HCT116 (cell line): Measurements from ENCODE around the gene IGFBP4. TPM values are rescaled to one million over a fixed set of nuclear protein-coding genes. Genes with fewer than 3 reads are reported as not detected.
A peak's percentile ranks its signal among the peaks of the same experiment; 100 is the strongest.

Source experiments
- ATAC-seq: fragments of 200-7000 bp; cut with Tn5 transposase; 2 replicates; pipeline ENCODE4 v1.9.1; 2020; ENCODE audit warnings: mild to moderate bottlenecking, moderate library complexity
- BruUV-seq: library from RNA; stranded (reverse); fragments of 400-500 nt; replicated peaks from 2 replicates; lab custom pipeline; 2021; lab: Mats Ljungman, UMichigan
- CTCF ChIA-PET: fragments of 300-600 bp; sonication (Branson Sonifier 250); formaldehyde crosslinking; loops from one replicate; lab custom pipeline; 2021; ENCODE audit warnings: antibody characterized with exemption; lab: Charles Lee
- POLR2A ChIA-PET: fragments of 300-600, 350-600 bp; sonication (Branson Sonifier 250); formaldehyde crosslinking; loops from one replicate; lab custom pipeline; 2021; ENCODE audit warnings: antibody characterized with exemption; lab: Charles Lee
- RAD21 ChIA-PET, 2 experiments: fragments of 300-600 bp; sonication (Branson Sonifier 250); formaldehyde crosslinking; loops; one replicate each; lab custom pipeline; 2023; ENCODE audit warnings: low total read pairs in 2 of 2; ENCODE audit not compliant: uncharacterized antibody in 2 of 2, unreplicated experiment in 2 of 2, low non-redundant PET in 1 of 2; lab: Charles Lee
- DNase-seq: peaks from one replicate; pipeline ENCODE4 v3.0.0-alpha.2; 2010; ENCODE audit warnings: low read depth, low spot score
- H2AFZ ChIP-seq: fragments of 200-600 bp; shearing (Covaris generic), sonication (generic); 2 replicates; pipeline ENCODE4 v1.6.1; 2017; ENCODE audit warnings: low read depth, mixed run types, mixed read lengths, antibody characterized with exemption, low read length; ENCODE audit not compliant: poor library complexity, severe bottlenecking
- H3K27ac ChIP-seq: 2 replicates; pipeline ENCODE4 v1.5.1; 2012; ENCODE audit warnings: low read depth, low read length
- H3K27me3 ChIP-seq: fragments of 200-600 bp; sonication (generic); 2 replicates; pipeline ENCODE4 v1.6.1; 2016; ENCODE audit warnings: mixed run types, low read length, mixed read lengths; ENCODE audit not compliant: insufficient read depth
- H3K36me3 ChIP-seq, 2 experiments: fragments of 200-500 bp in 1 of 2; fragments of 200-600 bp in 1 of 2; sonication (Bioruptor generic) in 1 of 2; sonication (generic) in 1 of 2; 2 replicates each; pipeline versions ENCODE4 v1.5.1 to v1.6.1; 2014 to 2016; ENCODE audit warnings: low read length in 2 of 2, inconsistent platforms in 1 of 2, mixed read lengths in 1 of 2, mixed run types in 1 of 2; ENCODE audit not compliant: insufficient read depth in 2 of 2, control insufficient read depth in 1 of 2
- H3K4me1 ChIP-seq, 2 experiments: fragments of 200-600 bp in 1 of 2; sonication (generic) in 1 of 2; 2 replicates each; pipeline versions ENCODE4 v1.5.1 to v1.6.1; 2012 to 2017; ENCODE audit warnings: low read length in 2 of 2, inconsistent platforms in 1 of 2, mild to moderate bottlenecking in 1 of 2, mixed read lengths in 1 of 2, mixed run types in 1 of 2, moderate library complexity in 1 of 2; ENCODE audit not compliant: insufficient read depth in 2 of 2, control insufficient read depth in 1 of 2
- H3K4me2 ChIP-seq: fragments of 200-600 bp; sonication (generic); 2 replicates; pipeline ENCODE4 v1.6.1; 2017; ENCODE audit warnings: mixed run types, low read length, mixed read lengths
- H3K4me3 ChIP-seq, 2 experiments: fragments of 200-600 bp in 1 of 2; sonication (generic) in 1 of 2; replicated peaks in 1 of 2; 2 replicates each; pipeline ENCODE4 v1.5.1; 2011 to 2016; ENCODE audit warnings: low read length in 2 of 2, control low read depth in 1 of 2, low read depth in 1 of 2, mild to moderate bottlenecking in 1 of 2, mixed read lengths in 1 of 2, mixed run types in 1 of 2
- H3K79me2 ChIP-seq: fragments of 200-600 bp; sonication (generic); 2 replicates; pipeline ENCODE4 v1.6.1; 2017; ENCODE audit warnings: mild to moderate bottlenecking, mixed run types, low read length, moderate library complexity, mixed read lengths; ENCODE audit not compliant: insufficient read depth
- H3K9ac ChIP-seq: fragments of 200-600 bp; sonication (generic); 2 replicates; pipeline ENCODE4 v1.6.1; 2016; ENCODE audit warnings: low read length, mixed read lengths
- H3K9me2 ChIP-seq: fragments of 200-600 bp; sonication (generic), shearing (Covaris generic); 2 replicates; pipeline ENCODE4 v1.6.1; 2017; ENCODE audit warnings: mixed run types, mild to moderate bottlenecking, moderate library complexity; ENCODE audit not compliant: insufficient read depth
- H3K9me3 ChIP-seq, 2 experiments: fragments of 200-500 bp in 1 of 2; fragments of 200-600 bp in 1 of 2; sonication (Bioruptor generic) in 1 of 2; sonication (generic) in 1 of 2; 2 replicates each; pipeline ENCODE4 v1.6.1; 2014 to 2017; ENCODE audit warnings: low read length in 2 of 2, mixed read lengths in 2 of 2, inconsistent platforms in 1 of 2, low read depth in 1 of 2, mild to moderate bottlenecking in 1 of 2, mixed run types in 1 of 2, moderate library complexity in 1 of 2; ENCODE audit not compliant: control insufficient read depth in 1 of 2, insufficient read depth in 1 of 2
- H4K20me1 ChIP-seq: fragments of 200-600 bp; sonication (generic), shearing (Covaris generic); 2 replicates; pipeline ENCODE4 v1.6.1; 2017; ENCODE audit warnings: mixed run types, mild to moderate bottlenecking, moderate library complexity; ENCODE audit not compliant: insufficient read depth
- CEBPB ChIP-seq: IDR thresholded peaks from 2 replicates; pipeline ENCODE4 v1.6.1; 2012; ENCODE audit warnings: low read depth
- ELF1 ChIP-seq: IDR thresholded peaks from 2 replicates; pipeline ENCODE4 v1.6.1; 2012; ENCODE audit warnings: low read depth, borderline replicate concordance
- FOSL1 ChIP-seq: IDR thresholded peaks from 2 replicates; pipeline ENCODE4 v1.6.1; 2012; ENCODE audit warnings: low read depth
- TCF7L2 ChIP-seq: IDR thresholded peaks from 2 replicates; pipeline ENCODE4 v1.7.0; 2011; ENCODE audit warnings: borderline replicate concordance, inconsistent platforms; ENCODE audit not compliant: insufficient read depth, insufficient read length; ENCODE audit errors: extremely low read depth
- ZBTB33 ChIP-seq: IDR thresholded peaks from 2 replicates; pipeline ENCODE4 v1.6.1; 2011; ENCODE audit warnings: mild to moderate bottlenecking, low read length, moderate library complexity; ENCODE audit not compliant: insufficient replicate concordance; ENCODE audit errors: extremely low read depth
- ZNF274 ChIP-seq: fragments of 200-500 bp; sonication (Bioruptor generic); IDR thresholded peaks from 2 replicates; pipeline ENCODE4 v1.6.1; 2014; ENCODE audit warnings: mild to moderate bottlenecking, low read depth, low read length, inconsistent platforms
- intact Hi-C: fragments of 100-400 bp; cut with micrococcal nuclease; formaldehyde crosslinking; loops from 2 replicates; pipeline ENCODE4 v1.10.0; 2022
- total RNA-seq: library from RNA; stranded (reverse); gene quantifications from one replicate; pipeline ENCODE4 v1.2.1, GENCODE V29; 2021; ENCODE audit not compliant: unreplicated experiment
- TF ChIP-seq, protein P1 (sequence below): IDR thresholded peaks from 2 replicates; pipeline ENCODE4 v1.6.1; 2012
- TF ChIP-seq, protein P2 (sequence below), 3 experiments: fragments of 200-600 bp in 1 of 3; sonication (generic) in 1 of 3; IDR thresholded peaks in 2 of 3; conservative IDR thresholded peaks in 1 of 3; 2 replicates each; pipeline ENCODE4 v1.5.1; 2012 to 2017; ENCODE audit warnings: low read depth in 2 of 3, low read length in 2 of 3, antibody characterized with exemption in 1 of 3, borderline replicate concordance in 1 of 3, control low read depth in 1 of 3, mild to moderate bottlenecking in 1 of 3, mixed read lengths in 1 of 3, mixed run types in 1 of 3, moderate library complexity in 1 of 3; ENCODE audit not compliant: insufficient read depth in 1 of 3

Gene IGFBP4
- total RNA-seq, 1 experiment from 2014 or later = 2.0 TPM

GRCh38 chr17:40487371-40488020 lies 44.2 kb downstream of the IGFBP4 start:
- Histone ChIP-seq H3K79me2 (no peaks in the 10 kb centered on the region), H3K9ac (no peak overlapping the region), H3K4me3 (no peak overlapping the region), H3K4me2 (peak overlapping the region; percentile 72; the same call in 1 of the 2 replicates), H4K20me1 (no peaks in the 10 kb centered on the region), H3K9me2 (no peaks in the 10 kb centered on the region), H3K9me3 (no peaks in the 10 kb centered on the region), H3K4me1 (peaks cover 57 to 86% of the 10 kb centered on the region in 2 experiments), H3K36me3 (peaks cover 6 to 11% of the 10 kb centered on the region in 2 experiments; a peak in 3 of 4 replicates), H3K27me3 (no peaks in the 10 kb centered on the region), H2AFZ (no peak overlapping the region), H3K27ac (peak overlapping the region; percentile 49; the same call in 1 of the 2 replicates)
- DNase-seq (no peak), ATAC-seq (no peak)
- CTCF ChIA-PET = no interaction called here
- BruUV-seq = no TSS peak
- TF ChIP-seq, protein P1, sequence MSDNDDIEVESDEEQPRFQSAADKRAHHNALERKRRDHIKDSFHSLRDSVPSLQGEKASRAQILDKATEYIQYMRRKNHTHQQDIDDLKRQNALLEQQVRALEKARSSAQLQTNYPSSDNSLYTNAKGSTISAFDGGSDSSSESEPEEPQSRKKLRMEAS = no peak
- TF ChIP-seq, protein P2, sequence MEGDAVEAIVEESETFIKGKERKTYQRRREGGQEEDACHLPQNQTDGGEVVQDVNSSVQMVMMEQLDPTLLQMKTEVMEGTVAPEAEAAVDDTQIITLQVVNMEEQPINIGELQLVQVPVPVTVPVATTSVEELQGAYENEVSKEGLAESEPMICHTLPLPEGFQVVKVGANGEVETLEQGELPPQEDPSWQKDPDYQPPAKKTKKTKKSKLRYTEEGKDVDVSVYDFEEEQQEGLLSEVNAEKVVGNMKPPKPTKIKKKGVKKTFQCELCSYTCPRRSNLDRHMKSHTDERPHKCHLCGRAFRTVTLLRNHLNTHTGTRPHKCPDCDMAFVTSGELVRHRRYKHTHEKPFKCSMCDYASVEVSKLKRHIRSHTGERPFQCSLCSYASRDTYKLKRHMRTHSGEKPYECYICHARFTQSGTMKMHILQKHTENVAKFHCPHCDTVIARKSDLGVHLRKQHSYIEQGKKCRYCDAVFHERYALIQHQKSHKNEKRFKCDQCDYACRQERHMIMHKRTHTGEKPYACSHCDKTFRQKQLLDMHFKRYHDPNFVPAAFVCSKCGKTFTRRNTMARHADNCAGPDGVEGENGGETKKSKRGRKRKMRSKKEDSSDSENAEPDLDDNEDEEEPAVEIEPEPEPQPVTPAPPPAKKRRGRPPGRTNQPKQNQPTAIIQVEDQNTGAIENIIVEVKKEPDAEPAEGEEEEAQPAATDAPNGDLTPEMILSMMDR (IDR thresholded peaks at IDR 0.05 in 2 of 3, conservative IDR thresholded peaks at IDR 0.05 in 1 of 3; ENCODE audit: borderline replicate concordance in 1 of 3, insufficient read depth in 1 of 3, low read depth in 2 of 3, low read length in 2 of 3) = no peak
- TF ChIP-seq ELF1 (no peak), CEBPB (no peak), TCF7L2 (no peak), ZBTB33 (no peak), ZNF274 (no peak), FOSL1 (no peak)
- RAD21 ChIA-PET = interaction anchor here in 1 of 2 experiments (0.9 kb wide), 1 partner anchor 46 kb away, joined by 4 read pairs; no protein-coding TSS in a partner anchor
- intact Hi-C loops = no loop called here
- POLR2A ChIA-PET = interaction anchor here (1.3 to 1.6 kb wide), 2 partner anchors 11 to 14 kb away, joined by 6 to 11 read pairs; partner anchors contain the start of gene TNS4
